ENCODE results near the gene NANS. TPM values are rescaled to one million over a fixed set of nuclear protein-coding genes. Genes with fewer than 3 reads are reported as not detected.

NANS gene
- total RNA-seq, 1 experiment from 2014 or later: 84.9 TPM

DNA sequence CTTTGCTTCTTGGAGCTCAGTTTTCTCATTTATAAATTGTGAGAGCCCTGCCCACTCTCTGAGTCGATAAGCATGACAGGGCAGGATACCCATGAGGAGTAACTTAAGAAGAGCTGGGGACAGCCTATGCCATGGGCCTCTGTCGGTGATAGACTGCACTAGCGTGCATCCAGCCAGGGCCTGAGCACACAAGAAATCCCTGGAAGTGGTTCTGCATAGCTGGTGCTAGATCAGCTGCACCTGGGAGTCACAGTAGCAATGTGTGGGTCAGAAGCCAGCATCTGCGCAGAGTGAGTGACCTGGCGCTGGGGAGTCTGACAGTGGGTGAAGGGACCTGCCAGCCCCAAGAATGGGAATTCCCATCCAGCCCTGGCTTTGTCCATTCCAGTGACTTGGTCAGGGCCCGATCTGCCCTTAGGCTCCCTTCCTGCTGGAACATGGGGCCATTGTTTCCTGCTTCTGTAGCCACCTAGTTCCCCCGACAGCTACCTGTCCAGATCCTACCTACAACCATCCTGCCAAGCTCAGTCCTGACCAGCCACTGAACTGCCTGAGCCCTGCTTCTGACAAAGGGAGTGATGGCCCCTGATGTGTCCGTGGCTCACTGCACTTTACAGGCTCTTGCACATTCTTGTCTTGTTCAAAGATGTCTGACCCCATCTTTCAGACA lies 35.9 kb upstream of the NANS start:
- Histone ChIP-seq H2AFZ (no peak overlapping the region), H3F3A (ENCODE audit: insufficient read depth, low read depth) (peaks cover 42% of the 10 kb centered on the region; the same call in 1 of the 2 replicates), H3K36me3 (ENCODE audit: low read depth) (0 out of 2 replicates have a peak, but pooled peaks cover 4% of the 10 kb centered on the region), H3K4me2 (no peak overlapping the region), H4K20me1 (ENCODE audit: insufficient read depth) (peaks cover 8% of the 10 kb centered on the region; the same call in 1 of the 2 replicates), H3K4me3 (no peak overlapping the region), H3K79me2 (ENCODE audit: low read depth) (no peaks in the 10 kb centered on the region), H3K9me2 (ENCODE audit: insufficient read depth) (no peaks in the 10 kb centered on the region), H3K9me3 (ENCODE audit: insufficient read depth, low read depth) (no peaks in the 10 kb centered on the region), H3K4me1 (replicated peaks; ENCODE audit: insufficient read depth) (no peaks in the 10 kb centered on the region), H3K27me3 (ENCODE audit: insufficient read depth, low read depth) (no peaks in the 10 kb centered on the region), H3K27ac (no peak overlapping the region)
- DNase-seq: no peak
- ChIA-PET POLR2A (ENCODE audit: unreplicated experiment) (no interaction called here), CTCF (interaction anchor here (0.5 to 0.6 kb wide), 2 partner anchors 9 to 1549 kb away, joined by 4 to 5 read pairs; no protein-coding TSS in a partner anchor)
- no peak for TF ChIP-seq EZH2 (IDR thresholded peaks at IDR 0.05; ENCODE audit: low read depth)
- intact Hi-C loops (cut with micrococcal nuclease; ENCODE audit: unreplicated experiment): no loop called here
- no TSS peak for BruUV-seq (replicated peaks)

- CTCF ChIA-PET: interaction anchor here (0.6 kb wide), 1 partner anchor 8 kb away, joined by 4 read pairs; no protein-coding TSS in a partner anchor
- BruUV-seq (replicated peaks): no TSS peak
These were observed 35.1 kb upstream of the NANS start for GRCh38 chr9:98021306-98022040.

DNA sequence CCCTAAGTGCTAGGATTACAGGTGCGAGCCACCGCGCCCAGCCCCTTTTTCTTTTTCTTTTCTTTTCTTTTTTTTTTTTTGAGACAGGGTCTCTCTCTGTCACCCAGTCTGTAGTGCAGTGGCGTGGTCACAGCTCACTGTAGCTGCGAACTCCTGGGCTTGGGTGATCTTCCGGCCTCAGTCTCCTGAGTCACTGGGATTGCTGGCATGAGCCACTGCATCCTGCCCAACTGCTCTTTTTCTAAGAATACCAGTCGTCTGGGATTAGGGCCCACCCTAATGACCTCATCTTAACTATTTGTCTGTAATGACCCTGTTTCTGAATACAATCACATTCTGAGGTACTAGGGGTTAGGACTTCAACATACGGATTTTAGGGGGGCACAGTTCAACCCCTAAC lies 34.1 kb upstream of the NANS start:
- no peaks in the 10 kb centered on the region for H3K9me3 ChIP-seq (ENCODE audit: insufficient read depth, low read depth)
- no peak overlapping the region for H3K27ac ChIP-seq
- DNase-seq: no peak
- no peaks in the 10 kb centered on the region for H4K20me1 ChIP-seq (ENCODE audit: insufficient read depth)
- intact Hi-C loops (cut with micrococcal nuclease; ENCODE audit: unreplicated experiment): no loop called here
- no peaks in the 10 kb centered on the region for H3K27me3 ChIP-seq (ENCODE audit: insufficient read depth, low read depth)
- H2AFZ ChIP-seq: no peak overlapping the region
- no peaks in the 10 kb centered on the region for H3K79me2 ChIP-seq (ENCODE audit: low read depth)
- peaks cover 29% of the 10 kb centered on the region; the same call in 1 of the 2 replicates for H3F3A ChIP-seq (ENCODE audit: insufficient read depth, low read depth)
- H3K4me2 ChIP-seq: no peak overlapping the region
- no peaks in the 10 kb centered on the region for H3K9me2 ChIP-seq (ENCODE audit: insufficient read depth)
- POLR2A ChIA-PET (ENCODE audit: unreplicated experiment): no interaction called here
- no peak overlapping the region for H3K4me3 ChIP-seq
- H3K36me3 ChIP-seq (ENCODE audit: low read depth): 0 out of 2 replicates have a peak, but pooled peaks cover 1% of the 10 kb centered on the region
- BruUV-seq (replicated peaks): no TSS peak
- CTCF ChIA-PET: no interaction called here
- no peaks in the 10 kb centered on the region for H3K4me1 ChIP-seq (replicated peaks; ENCODE audit: insufficient read depth)
- TF ChIP-seq CTCF (conservative IDR thresholded peaks at IDR 0.05): no peak
- no peak for TF ChIP-seq EZH2 (IDR thresholded peaks at IDR 0.05; ENCODE audit: low read depth)

More at GRCh38 chr9:98021306-98022040, 35.1 kb upstream of the NANS start:
- no peaks in the 10 kb centered on the region for H3K79me2 ChIP-seq (ENCODE audit: low read depth)
- no peaks in the 10 kb centered on the region for H3K9me3 ChIP-seq (ENCODE audit: insufficient read depth, low read depth)
- 0 out of 2 replicates have a peak, but pooled peaks cover 4% of the 10 kb centered on the region for H3K36me3 ChIP-seq (ENCODE audit: low read depth)
- no peaks in the 10 kb centered on the region for H3K27me3 ChIP-seq (ENCODE audit: insufficient read depth, low read depth)
- H3K4me1 ChIP-seq (replicated peaks; ENCODE audit: insufficient read depth): no peaks in the 10 kb centered on the region
- no peak for DNase-seq
- intact Hi-C loops (cut with micrococcal nuclease; ENCODE audit: unreplicated experiment): no loop called here
- POLR2A ChIA-PET (ENCODE audit: unreplicated experiment): interaction anchor here (0.6 kb wide), 1 partner anchor 388 kb away, joined by 9 read pairs; the partner anchor contains the start of gene TSTD2
- H4K20me1 ChIP-seq (ENCODE audit: insufficient read depth): peaks cover 6% of the 10 kb centered on the region; the same call in 1 of the 2 replicates
- no peak overlapping the region for H2AFZ ChIP-seq
- no peak overlapping the region for H3K27ac ChIP-seq
- H3K9me2 ChIP-seq (ENCODE audit: insufficient read depth): no peaks in the 10 kb centered on the region
- peaks cover 38% of the 10 kb centered on the region; the same call in 1 of the 2 replicates for H3F3A ChIP-seq (ENCODE audit: insufficient read depth, low read depth)
- H3K4me3 ChIP-seq: no peak overlapping the region
- TF ChIP-seq CTCF (conservative IDR thresholded peaks at IDR 0.05) (no peak), EZH2 (IDR thresholded peaks at IDR 0.05; ENCODE audit: low read depth) (no peak)
- no peak overlapping the region for H3K4me2 ChIP-seq
